Measurements from ENCODE around the gene GEMIN7.

GEMIN7 gene

GRCh38 chr19:45079063-45079910, at the start of gene GEMIN7:
Gene GEMIN7, plus strand, starts transcription at chr19:45079260. Its CDS starts 10,855 bp downstream, at chr19:45090115.
- no peak for DNase-seq

GRCh38 chr19:45030825-45031224, 48.2 kb upstream of the GEMIN7 start:
- no peak for DNase-seq

GRCh38 chr19:45032421-45032820, 46.6 kb upstream of the GEMIN7 start:
- DNase-seq = no peak

- no peak for DNase-seq
Measured at GRCh38 chr19:45035755-45036154, 43.3 kb upstream of the GEMIN7 start.

- DNase-seq = no peak
Measured at GRCh38 chr19:45037393-45038169, 41.5 kb upstream of the GEMIN7 start.

- DNase-seq = peak in 1 of 2 experiments; percentile 61
Measured at GRCh38 chr19:45038931-45039893, 39.8 kb upstream of the GEMIN7 start, which contains the start of gene CLASRP. Gene CLASRP, plus strand, starts transcription at chr19:45039045. Its CDS starts 1,168 bp downstream, at chr19:45040213.

GRCh38 chr19:45040059-45040771, 38.8 kb upstream of the GEMIN7 start:
- DNase-seq = no peak

- DNase-seq = no peak
Measured at GRCh38 chr19:45041125-45041524, 37.9 kb upstream of the GEMIN7 start.

- no peak for DNase-seq
Measured at GRCh38 chr19:45045671-45046353, 33.2 kb upstream of the GEMIN7 start.

- DNase-seq = no peak
Measured at GRCh38 chr19:45046355-45046754, 32.7 kb upstream of the GEMIN7 start.

- no peak for DNase-seq
Measured at GRCh38 chr19:45047188-45047797, 31.8 kb upstream of the GEMIN7 start.

- DNase-seq = no peak
Measured at GRCh38 chr19:45049073-45049736, 29.9 kb upstream of the GEMIN7 start.

- DNase-seq = no peak
Measured at GRCh38 chr19:45050036-45050435, 29.0 kb upstream of the GEMIN7 start.

GRCh38 chr19:45051929-45052579, 27.0 kb upstream of the GEMIN7 start:
- no peak for DNase-seq

- DNase-seq = no peak
Measured at GRCh38 chr19:45056831-45057230, 22.2 kb upstream of the GEMIN7 start.

- no peak for DNase-seq
Measured at GRCh38 chr19:45057444-45057843, 21.6 kb upstream of the GEMIN7 start.

GRCh38 chr19:45058622-45059159, 20.4 kb upstream of the GEMIN7 start:
- no peak for DNase-seq

- DNase-seq = peak in 1 of 2 experiments; percentile 2
Measured at GRCh38 chr19:45059258-45059965, 19.6 kb upstream of the GEMIN7 start.

- DNase-seq = no peak
Measured at GRCh38 chr19:45061965-45062364, 17.1 kb upstream of the GEMIN7 start.
